SH-SY5Y (cell line): ENCODE results near the gene TBC1D22A.

Experiments used
- GATA2 ChIP-seq: IDR thresholded peaks from 2 replicates; pipeline ENCODE4 v1.6.1; 2011; ENCODE audit warnings: mild to moderate bottlenecking, low read depth, low read length
- GATA3 ChIP-seq: IDR thresholded peaks from 2 replicates; pipeline ENCODE4 v1.6.1; 2011; ENCODE audit warnings: low read depth, mild to moderate bottlenecking, low read length, moderate library complexity

- TF ChIP-seq GATA2 = no peak
- TF ChIP-seq GATA3 = no peak
Observed at GRCh38 chr22:47107431-47107830, 345.0 kb downstream of the TBC1D22A start.
